Fibroblast of upper back skin (primary cell): ENCODE results near the gene SPRYD3.
"Not testable (repeated sequence)": the region's sequence is repeated elsewhere in the genome, so short reads cannot be mapped to it uniquely, and the experiment has no call there.

Source experiments
- DNase-seq: peaks from one replicate; pipeline ENCODE4 v3.0.0-alpha.2; 2013

SPRYD3 gene

GRCh38 chr12:53101931-53102781 lies 23.0 kb upstream of the SPRYD3 start:
- no peak for DNase-seq

- DNase-seq: no peak
These were observed 22.1 kb upstream of the SPRYD3 start for GRCh38 chr12:53101266-53101665.

- no peak for DNase-seq
These were observed 21.4 kb upstream of the SPRYD3 start for GRCh38 chr12:53100466-53101151.

- DNase-seq: peak; percentile 96
These were observed 20.1 kb upstream of the SPRYD3 start for GRCh38 chr12:53099071-53099882.

- peak; percentile 81 for DNase-seq
These were observed 19.3 kb upstream of the SPRYD3 start for GRCh38 chr12:53098354-53098981.

- DNase-seq: peak; percentile 29
These were observed 18.6 kb upstream of the SPRYD3 start, which contains the start of gene IGFBP6 for GRCh38 chr12:53097564-53098353. Gene IGFBP6 (plus strand): TSS chr12:53097667. CDS start chr12:53097718, 51 bp downstream.

- DNase-seq: peak; percentile 40
These were observed 18.0 kb upstream of the SPRYD3 start for GRCh38 chr12:53097207-53097563.

- no peak for DNase-seq
These were observed 17.6 kb upstream of the SPRYD3 start for GRCh38 chr12:53096759-53097158.

- peak; percentile 77 for DNase-seq
These were observed 17.0 kb upstream of the SPRYD3 start for GRCh38 chr12:53096089-53096741.

GRCh38 chr12:53095596-53095895 lies 16.4 kb upstream of the SPRYD3 start:
- not testable (repeated sequence) for DNase-seq

GRCh38 chr12:53094796-53095595 lies 15.8 kb upstream of the SPRYD3 start:
- not testable (repeated sequence) for DNase-seq

- DNase-seq: no peak
These were observed 15.2 kb upstream of the SPRYD3 start for GRCh38 chr12:53094394-53094787.

- DNase-seq: no peak
These were observed 14.7 kb upstream of the SPRYD3 start for GRCh38 chr12:53093777-53094393.

GRCh38 chr12:53091756-53092155 lies 12.6 kb upstream of the SPRYD3 start:
- no peak for DNase-seq

- no peak for DNase-seq
These were observed 11.4 kb upstream of the SPRYD3 start for GRCh38 chr12:53090554-53090953.

- DNase-seq: no peak
These were observed 10.9 kb upstream of the SPRYD3 start for GRCh38 chr12:53090105-53090504.

GRCh38 chr12:53086361-53086760 lies 7.2 kb upstream of the SPRYD3 start:
- DNase-seq: no peak

- DNase-seq: no peak
These were observed 3.5 kb upstream of the SPRYD3 start for GRCh38 chr12:53082637-53083175.

- no peak for DNase-seq
These were observed 565 bp downstream of the SPRYD3 start for GRCh38 chr12:53078425-53079225.
